CD14-positive monocyte (primary cell): ENCODE measurements around the gene CCR1. TPM values are rescaled to one million over a fixed set of nuclear protein-coding genes. Genes with fewer than 3 reads are reported as not detected.
A peak's percentile ranks its signal among the peaks of the same experiment; 100 is the strongest.

ENCODE experiments used
- DNase-seq, 3 donors: peaks; one replicate each; pipeline ENCODE4 v3.0.0-alpha.2; 2011 to 2022
- H2AFZ ChIP-seq: 2 replicates; pipeline ENCODE4 v1.6.0; 2012; ENCODE audit warnings: mild to moderate bottlenecking, low read depth, low read length, inconsistent platforms; ENCODE audit not compliant: insufficient read depth, poor library complexity, severe bottlenecking
- H3K27ac ChIP-seq, 2 donors: 1 replicate in 1 of 2; 2 replicates in 1 of 2; pipeline ENCODE4 v1.5.1; 2012 to 2013; ENCODE audit warnings: low read length in 2 of 2, control low read depth in 1 of 2, inconsistent platforms in 1 of 2, low read depth in 1 of 2, mild to moderate bottlenecking in 1 of 2
- H3K27me3 ChIP-seq, 2 donors: one replicate each; pipeline versions ENCODE4 v1.6.0 to v1.6.1; 2011 to 2013; ENCODE audit warnings: low read length in 2 of 2; ENCODE audit not compliant: control insufficient read depth in 2 of 2, insufficient read depth in 2 of 2
- H3K36me3 ChIP-seq, 2 donors: replicated peaks in 1 of 2; 1 replicate in 1 of 2; 2 replicates in 1 of 2; pipeline versions ENCODE4 v1.5.1 to v1.6.1; 2012 to 2013; ENCODE audit warnings: low read length in 2 of 2, control low read depth in 1 of 2, inconsistent platforms in 1 of 2, mild to moderate bottlenecking in 1 of 2; ENCODE audit not compliant: insufficient read depth in 2 of 2, control insufficient read depth in 1 of 2
- H3K4me1 ChIP-seq, 2 donors: 1 replicate in 1 of 2; 2 replicates in 1 of 2; pipeline versions ENCODE4 v1.5.1 to v1.6.1; 2012 to 2013; ENCODE audit warnings: low read length in 2 of 2, control low read depth in 1 of 2, inconsistent platforms in 1 of 2, mild to moderate bottlenecking in 1 of 2, moderate library complexity in 1 of 2; ENCODE audit not compliant: insufficient read depth in 2 of 2, control insufficient read depth in 1 of 2
- H3K4me2 ChIP-seq: replicated peaks from 2 replicates; pipeline ENCODE3; 2012; ENCODE audit warnings: low read length, moderate library complexity, mild to moderate bottlenecking; ENCODE audit not compliant: poor library complexity, severe bottlenecking; ENCODE audit errors: extremely low read depth
- H3K4me3 ChIP-seq, 3 experiments: fragments of 200-600 bp in 1 of 3; sonication (generic) in 1 of 3; replicated peaks in 1 of 3; 1 replicate in 2 of 3; 2 replicates in 1 of 3; pipeline ENCODE4 v1.5.1; 2011 to 2013; ENCODE audit warnings: low read length in 3 of 3, mild to moderate bottlenecking in 3 of 3, control low read depth in 2 of 3, low read depth in 2 of 3, inconsistent platforms in 1 of 3, moderate library complexity in 1 of 3
- H3K79me2 ChIP-seq: 2 replicates; pipeline ENCODE4 v1.6.0; 2012; ENCODE audit warnings: mild to moderate bottlenecking, control low read depth, inconsistent platforms, low read length, moderate library complexity; ENCODE audit not compliant: insufficient read depth
- H3K9ac ChIP-seq: 2 replicates; pipeline ENCODE4 v1.6.0; 2017; ENCODE audit warnings: low read length, mild to moderate bottlenecking; ENCODE audit not compliant: insufficient read depth, poor library complexity, severe bottlenecking
- H3K9me3 ChIP-seq, 2 donors: replicated peaks in 1 of 2; 1 replicate in 1 of 2; 2 replicates in 1 of 2; pipeline versions ENCODE4 v1.5.1 to v1.6.1; 2012 to 2013; ENCODE audit warnings: low read length in 2 of 2, control low read depth in 1 of 2; ENCODE audit not compliant: control insufficient read depth in 1 of 2, insufficient read depth in 1 of 2
- H4K20me1 ChIP-seq: 2 replicates; pipeline ENCODE4 v1.6.0; 2012; ENCODE audit warnings: mild to moderate bottlenecking, low read length, control low read depth, moderate library complexity; ENCODE audit not compliant: insufficient read depth
- H3K27ac Mint-ChIP-seq, 7 donors: one replicate each; pipeline ENCODE4 v1.8.0; 2020; ENCODE audit warnings: mild to moderate bottlenecking in 7 of 7, mixed read lengths in 7 of 7, moderate library complexity in 6 of 7, inconsistent platforms in 2 of 7
- H3K27me3 Mint-ChIP-seq, 3 donors: one replicate each; pipeline ENCODE4 v1.8.0; 2021 to 2022; ENCODE audit warnings: low read depth in 3 of 3, mild to moderate bottlenecking in 3 of 3, mixed read lengths in 3 of 3, moderate library complexity in 3 of 3, inconsistent platforms in 1 of 3
- H3K36me3 Mint-ChIP-seq, 2 donors: one replicate each; pipeline ENCODE4 v1.8.0; 2020; ENCODE audit warnings: mixed read lengths in 2 of 2, inconsistent platforms in 1 of 2, mild to moderate bottlenecking in 1 of 2
- H3K4me1 Mint-ChIP-seq: one replicate; pipeline ENCODE4 v1.8.0; 2020; ENCODE audit warnings: mild to moderate bottlenecking, mixed read lengths
- H3K4me3 Mint-ChIP-seq, 2 donors: one replicate each; pipeline ENCODE4 v1.8.0; 2020; ENCODE audit warnings: mild to moderate bottlenecking in 2 of 2, mixed read lengths in 2 of 2, moderate library complexity in 1 of 2
- H3K9me3 Mint-ChIP-seq, 7 donors: one replicate each; pipeline ENCODE4 v1.8.0; 2020 to 2022; ENCODE audit warnings: mixed read lengths in 7 of 7, mild to moderate bottlenecking in 6 of 7, moderate library complexity in 6 of 7, inconsistent platforms in 2 of 7
- CTCF ChIP-seq: fragments of 200-600 bp; IDR thresholded peaks from one replicate; pipeline ENCODE4 v1.8.0; 2022; ENCODE audit warnings: antibody characterized with exemption, mild to moderate bottlenecking
- WGBS: methylation state at CpG from one replicate; pipeline ENCODE4 v1.1.5; 2013; ENCODE audit warnings: missing lambda C conversion rate; ENCODE audit not compliant: insufficient coverage; 5-methylcytosine and 5-hydroxymethylcytosine counted together
- intact Hi-C, 2 donors: fragments of 100-400 bp; cut with micrococcal nuclease; formaldehyde crosslinking; loops; one replicate each; pipeline versions ENCODE4 v1.15.0 to v1.15.1; 2023
- polyA plus RNA-seq, 3 donors: library from polyadenylated mRNA; depleted of rRNA in 1 of 3; unstranded in 2 of 3; stranded (reverse) in 1 of 3; fragments of 300-500 nt in 2 of 3; fragments of >200 nt in 1 of 3; fragmentation: Illumina TruSeq in 2 of 3; gene quantifications; 1 replicate in 2 of 3; 2 replicates in 1 of 3; pipeline ENCODE4 v1.2.3, GENCODE V29; 2012 to 2021

The CCR1 gene
- polyA plus RNA-seq, 3 donors: 56.7 to 304 (median 233) TPM

- 4% methylated on average over 4 of the region's 5 CpGs for WGBS
- Histone ChIP-seq H3K9me3 (no peaks in the 10 kb centered on the region), H3K79me2 (no peaks in the 10 kb centered on the region), H3K27me3 (no peaks in the 10 kb centered on the region), H3K36me3 (no peaks in the 10 kb centered on the region), H3K9ac (no peak overlapping the region), H3K27ac (peak overlapping the region; percentile 51 to 76), H3K4me1 (peaks cover 44 to 55% of the 10 kb centered on the region in 2 donors), H4K20me1 (no peaks in the 10 kb centered on the region), H3K4me3 (peak overlapping the region in 1 of 3 experiments; percentile 3), H2AFZ (peak overlapping the region; percentile 53), H3K4me2 (no peak overlapping the region)
- Mint-ChIP-seq H3K36me3 (peaks cover 0 to 1% of the 10 kb centered on the region in 2 donors), H3K9me3 (peaks cover 0 to 8% (median 3%) of the 10 kb centered on the region in 7 donors), H3K4me3 (no peak overlapping the region), H3K27me3 (no peaks in the 10 kb centered on the region), H3K4me1 (peaks cover 44% of the 10 kb centered on the region), H3K27ac (peak overlapping the region; percentile 76 to 89 (median 86))
- intact Hi-C loops: no loop called here
- DNase-seq: peak; percentile 61 to 77 (median 73)
- TF ChIP-seq CTCF: peak; percentile 10
Observed at GRCh38 chr3:46183330-46183729, 24.8 kb downstream of the CCR1 start.

- no peak for DNase-seq
- Mint-ChIP-seq H3K4me1 (peaks cover 2% of the 10 kb centered on the region), H3K9me3 (peaks cover 5 to 22% (median 17%) of the 10 kb centered on the region in 7 donors), H3K27ac (no peak overlapping the region), H3K4me3 (no peak overlapping the region), H3K27me3 (peaks cover 0 to 1% (median 0%) of the 10 kb centered on the region in 3 donors), H3K36me3 (peaks cover 0 to 3% of the 10 kb centered on the region in 2 donors)
- intact Hi-C loops: no loop called here
- WGBS: no CpG with 5 or more reads among the region's 2 CpGs
- no peak overlapping the region for H2AFZ ChIP-seq
- no peaks in the 10 kb centered on the region for H3K79me2 ChIP-seq
- no peak overlapping the region for H3K9ac ChIP-seq
- H3K4me2 ChIP-seq: no peak overlapping the region
- H3K9me3 ChIP-seq: peaks cover 4 to 5% of the 10 kb centered on the region in 2 donors
- no peak overlapping the region for H3K27ac ChIP-seq
- H3K27me3 ChIP-seq: no peaks in the 10 kb centered on the region
- no peak for TF ChIP-seq CTCF
- no peak overlapping the region for H3K4me3 ChIP-seq
- peaks cover 0 to 2% of the 10 kb centered on the region in 2 donors for H3K4me1 ChIP-seq
- H4K20me1 ChIP-seq: no peaks in the 10 kb centered on the region
- H3K36me3 ChIP-seq: no peaks in the 10 kb centered on the region
Observed at GRCh38 chr3:46168583-46169345, 39.3 kb downstream of the CCR1 start.
